Measurements from ENCODE around the gene DDX23. TPM values are rescaled to one million over a fixed set of nuclear protein-coding genes. Genes with fewer than 3 reads are reported as not detected.
"Not testable (repeated sequence)": the region's sequence is repeated elsewhere in the genome, so short reads cannot be mapped to it uniquely, and the experiment has no call there.

Gene DDX23
- total and polyA plus RNA-seq, 5 donors from 2014 or later: 30.5 to 96.3 (median 35.3) TPM

DNA sequence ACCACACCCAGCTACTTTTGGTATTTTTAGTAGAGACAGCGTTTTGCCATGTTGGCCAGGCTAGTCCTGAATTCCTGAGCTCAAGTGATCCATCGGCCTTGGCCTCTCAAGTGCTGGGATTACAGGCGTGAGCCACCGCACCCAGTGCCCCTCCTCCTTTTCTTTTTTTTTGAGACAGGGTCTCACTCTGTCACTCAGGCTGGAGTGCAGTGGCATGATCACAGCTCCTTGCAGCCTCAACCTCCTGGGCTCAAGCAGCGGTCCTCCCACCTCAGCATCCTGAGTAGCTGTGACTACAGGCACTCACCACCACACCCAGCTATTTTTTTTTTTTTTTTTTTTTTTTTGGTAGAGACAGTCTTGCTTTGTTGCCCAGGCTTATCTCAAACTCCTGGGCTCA lies 8.3 kb upstream of the DDX23 start:
- H3K36me3 ChIP-seq (ENCODE audit: control insufficient read depth, insufficient read depth, low read length); H3K27ac Mint-ChIP-seq; H3K4me1 ChIP-seq (ENCODE audit: control insufficient read depth, insufficient read depth, low read length, poor library complexity, severe bottlenecking); H3K9me3 ChIP-seq (ENCODE audit: control insufficient read depth in 2 of 2, low read length in 2 of 2); H3K27ac ChIP-seq (ENCODE audit: insufficient read depth, low read length, poor library complexity, severe bottlenecking); H3K4me3 ChIP-seq (ENCODE audit: low read depth, low read length); H3K9me3 Mint-ChIP-seq; H3K4me3 Mint-ChIP-seq; DNase-seq; ATAC-seq (ENCODE audit: low read depth in 2 of 2); H3K36me3 Mint-ChIP-seq: not testable (repeated sequence)
- H3K27me3 ChIP-seq (ENCODE audit: control insufficient read depth, insufficient read depth, low read length): peaks cover 10% of the 10 kb centered on the region
- H3K27me3 Mint-ChIP-seq: peaks cover 25% of the 10 kb centered on the region
- H3K4me1 Mint-ChIP-seq: peaks cover 0 to 20% (median 11%) of the 10 kb centered on the region in 4 donors

DNA sequence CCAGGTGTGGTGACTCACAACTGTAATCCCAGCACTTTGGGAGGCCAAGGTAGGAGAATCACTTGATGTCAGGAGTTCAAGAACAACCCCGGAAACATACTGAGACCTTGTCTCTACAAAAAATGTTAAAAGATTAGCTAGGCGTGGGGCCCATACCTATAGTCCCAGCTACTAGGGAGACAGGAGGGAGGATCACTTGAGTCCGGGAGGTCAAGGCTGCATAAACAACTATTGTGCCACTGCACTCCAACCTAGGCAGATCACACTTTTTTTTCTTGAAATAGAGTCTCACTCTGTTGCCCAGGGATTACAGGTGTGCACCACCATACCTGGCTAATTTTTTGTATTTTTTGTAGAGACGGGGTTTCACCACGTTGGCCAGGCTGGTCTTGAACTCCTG lies 7.6 kb upstream of the DDX23 start:
- Histone ChIP-seq H3K27ac (ENCODE audit: insufficient read depth, low read length, poor library complexity, severe bottlenecking) (no peak overlapping the region), H3K4me3 (ENCODE audit: low read depth, low read length) (no peak overlapping the region), H3K9me3 (ENCODE audit: control insufficient read depth in 2 of 2, low read length in 2 of 2) (no peaks in the 10 kb centered on the region), H3K4me1 (ENCODE audit: control insufficient read depth, insufficient read depth, low read length, poor library complexity, severe bottlenecking) (peaks cover under 1% of the 10 kb centered on the region), H3K36me3 (ENCODE audit: control insufficient read depth, insufficient read depth, low read length) (no peaks in the 10 kb centered on the region), H3K27me3 (ENCODE audit: control insufficient read depth, insufficient read depth, low read length) (peaks cover 10% of the 10 kb centered on the region)
- Mint-ChIP-seq H3K4me1 (peaks cover 0 to 14% (median 5%) of the 10 kb centered on the region in 4 donors), H3K9me3 (no peaks in the 10 kb centered on the region), H3K27me3 (peaks cover 21% of the 10 kb centered on the region), H3K27ac (no peak overlapping the region), H3K36me3 (no peaks in the 10 kb centered on the region), H3K4me3 (no peak overlapping the region)
- no peak for DNase-seq
- no peak for ATAC-seq (ENCODE audit: low read depth in 2 of 2)

DNA sequence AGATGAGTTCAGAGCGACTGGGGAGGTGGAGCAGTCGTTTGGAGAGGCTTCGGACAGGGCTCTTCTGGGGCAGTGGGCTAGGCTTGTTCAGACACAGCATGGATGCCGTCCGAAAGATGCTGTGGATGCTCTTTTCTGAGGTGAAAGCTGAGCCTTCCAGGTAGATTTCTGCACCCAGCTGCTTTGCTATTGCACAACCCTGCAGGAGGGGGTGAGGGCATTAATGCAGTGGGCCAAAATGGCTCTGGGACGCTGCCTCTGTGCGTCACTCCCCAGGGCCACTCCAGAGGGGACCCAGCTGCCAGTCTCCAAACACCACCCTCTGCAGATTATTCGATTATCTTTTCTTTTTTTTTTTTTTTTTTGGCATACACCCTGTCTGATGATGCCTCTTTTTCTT lies 6.1 kb upstream of the DDX23 start:
- H3K9me3 ChIP-seq (ENCODE audit: control insufficient read depth in 2 of 2, low read length in 2 of 2): no peaks in the 10 kb centered on the region
- Mint-ChIP-seq H3K36me3 (no peaks in the 10 kb centered on the region), H3K27ac (no peak overlapping the region), H3K27me3 (peaks cover 9% of the 10 kb centered on the region), H3K4me3 (no peak overlapping the region), H3K9me3 (no peaks in the 10 kb centered on the region), H3K4me1 (peaks cover 1 to 4% (median 3%) of the 10 kb centered on the region in 4 donors)
- ATAC-seq (ENCODE audit: low read depth in 2 of 2): no peak
- H3K27ac ChIP-seq (ENCODE audit: insufficient read depth, low read length, poor library complexity, severe bottlenecking): no peak overlapping the region
- no peak for DNase-seq
- peaks cover 2% of the 10 kb centered on the region for H3K27me3 ChIP-seq (ENCODE audit: control insufficient read depth, insufficient read depth, low read length)
- H3K36me3 ChIP-seq (ENCODE audit: control insufficient read depth, insufficient read depth, low read length): no peaks in the 10 kb centered on the region
- no peak overlapping the region for H3K4me3 ChIP-seq (ENCODE audit: low read depth, low read length)
- peaks cover under 1% of the 10 kb centered on the region for H3K4me1 ChIP-seq (ENCODE audit: control insufficient read depth, insufficient read depth, low read length, poor library complexity, severe bottlenecking)

DNA sequence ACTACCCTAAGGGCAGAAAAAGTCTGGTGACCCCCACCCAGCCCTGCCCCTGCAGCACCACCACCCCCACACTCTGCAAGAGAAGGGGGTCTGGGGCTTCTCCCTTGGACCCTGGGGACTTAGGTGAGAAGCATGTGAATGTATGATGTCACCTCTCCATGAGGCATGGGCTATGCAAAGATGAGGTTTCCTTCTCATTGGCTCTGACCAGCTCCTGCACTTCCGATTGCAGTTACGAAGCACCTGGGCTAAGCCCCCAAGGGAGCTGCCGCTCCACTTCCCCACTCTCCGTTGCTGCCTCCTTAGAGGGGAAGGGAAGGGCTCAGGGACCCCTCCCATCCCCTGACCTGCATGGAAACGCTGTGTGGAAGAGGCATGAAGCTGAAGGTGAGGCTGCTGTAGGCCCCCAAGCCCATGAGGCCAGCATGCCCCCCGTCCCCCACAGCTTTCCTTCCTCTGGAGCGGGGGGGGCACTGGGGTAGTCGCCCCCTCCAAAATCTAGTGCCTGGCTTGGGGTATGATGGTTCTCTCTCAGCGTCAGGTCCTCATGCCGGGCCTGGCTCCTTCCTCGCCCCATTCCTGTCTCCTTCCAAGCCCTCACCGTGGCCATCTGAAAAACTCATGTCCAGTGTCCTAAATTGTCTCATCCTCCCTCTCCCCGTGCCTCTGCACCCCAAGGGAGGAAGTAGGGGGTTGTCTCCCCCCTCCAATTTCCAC lies 5.5 kb upstream of the DDX23 start:
- Histone ChIP-seq H3K27me3 (ENCODE audit: control insufficient read depth, insufficient read depth, low read length) (no peaks in the 10 kb centered on the region), H3K4me3 (ENCODE audit: low read depth, low read length) (no peak overlapping the region), H3K9me3 (ENCODE audit: control insufficient read depth in 2 of 2, low read length in 2 of 2) (no peaks in the 10 kb centered on the region), H3K36me3 (ENCODE audit: control insufficient read depth, insufficient read depth, low read length) (no peaks in the 10 kb centered on the region), H3K27ac (ENCODE audit: insufficient read depth, low read length, poor library complexity, severe bottlenecking) (no peak overlapping the region), H3K4me1 (ENCODE audit: control insufficient read depth, insufficient read depth, low read length, poor library complexity, severe bottlenecking) (peaks cover 6% of the 10 kb centered on the region)
- H3K27me3 Mint-ChIP-seq: peaks cover 5% of the 10 kb centered on the region
- no peak overlapping the region for H3K27ac Mint-ChIP-seq
- H3K9me3 Mint-ChIP-seq: no peaks in the 10 kb centered on the region
- H3K36me3 Mint-ChIP-seq: no peaks in the 10 kb centered on the region
- H3K4me1 Mint-ChIP-seq: peaks cover 4 to 10% (median 6%) of the 10 kb centered on the region in 4 donors
- no peak overlapping the region for H3K4me3 Mint-ChIP-seq
- no peak for DNase-seq
- no peak for ATAC-seq (ENCODE audit: low read depth in 2 of 2)

DNA sequence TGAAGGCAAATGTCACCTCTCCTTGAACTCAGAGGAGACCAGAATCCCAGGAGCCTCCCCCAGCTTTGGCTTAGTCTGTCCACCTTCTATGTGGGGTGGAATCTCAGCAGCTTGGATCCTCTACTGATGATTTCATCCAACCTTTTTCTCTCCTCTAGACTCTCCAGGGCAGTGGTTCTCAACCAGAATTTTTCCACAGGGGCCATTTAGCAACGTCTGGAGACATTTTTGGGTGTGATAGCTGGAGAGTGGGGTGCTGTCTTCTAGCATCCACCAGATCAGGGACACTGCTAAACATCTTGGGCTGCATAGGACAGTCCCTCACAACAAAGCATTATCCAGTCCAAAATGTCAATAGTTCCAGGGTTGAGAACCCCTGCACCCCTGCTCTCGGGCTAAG lies 4.4 kb upstream of the DDX23 start:
- no peaks in the 10 kb centered on the region for H3K36me3 ChIP-seq (ENCODE audit: control insufficient read depth, insufficient read depth, low read length)
- no peaks in the 10 kb centered on the region for H3K27me3 ChIP-seq (ENCODE audit: control insufficient read depth, insufficient read depth, low read length)
- Mint-ChIP-seq H3K36me3 (no peaks in the 10 kb centered on the region), H3K4me3 (no peak overlapping the region), H3K4me1 (peaks cover 4 to 16% (median 12%) of the 10 kb centered on the region in 4 donors), H3K9me3 (no peaks in the 10 kb centered on the region), H3K27ac (no peak overlapping the region), H3K27me3 (no peaks in the 10 kb centered on the region)
- H3K27ac ChIP-seq (ENCODE audit: insufficient read depth, low read length, poor library complexity, severe bottlenecking): no peak overlapping the region
- H3K4me1 ChIP-seq (ENCODE audit: control insufficient read depth, insufficient read depth, low read length, poor library complexity, severe bottlenecking): peaks cover 9% of the 10 kb centered on the region
- ATAC-seq (ENCODE audit: low read depth in 2 of 2) (no peak), DNase-seq (no peak)
- H3K9me3 ChIP-seq (ENCODE audit: control insufficient read depth in 2 of 2, low read length in 2 of 2): no peaks in the 10 kb centered on the region
- no peak overlapping the region for H3K4me3 ChIP-seq (ENCODE audit: low read depth, low read length)

DNA sequence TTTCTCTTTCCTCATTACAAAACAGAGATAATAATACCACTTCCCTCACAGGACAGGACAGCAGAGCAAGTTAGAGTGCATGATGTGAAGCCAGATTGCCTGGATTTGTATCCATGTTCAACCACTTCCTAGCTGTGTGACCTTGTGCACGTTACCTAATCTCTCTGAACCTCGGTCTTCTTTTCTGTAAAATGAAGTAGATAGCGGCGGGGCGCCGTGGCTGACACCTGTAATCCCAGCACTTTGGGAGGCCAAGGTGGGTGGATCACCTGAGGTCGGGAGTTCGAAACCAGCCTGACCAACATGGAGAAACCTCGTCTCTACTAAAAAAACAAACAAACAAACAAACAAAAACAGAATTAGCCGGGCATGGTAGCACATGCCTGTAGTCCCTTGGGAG lies 3.0 kb upstream of the DDX23 start:
- peaks cover 15 to 31% (median 26%) of the 10 kb centered on the region in 4 donors for H3K4me1 Mint-ChIP-seq
- H3K36me3 Mint-ChIP-seq; H3K36me3 ChIP-seq (ENCODE audit: control insufficient read depth, insufficient read depth, low read length); H3K27ac ChIP-seq (ENCODE audit: insufficient read depth, low read length, poor library complexity, severe bottlenecking); H3K4me3 ChIP-seq (ENCODE audit: low read depth, low read length); H3K9me3 Mint-ChIP-seq; ATAC-seq (ENCODE audit: low read depth in 2 of 2); DNase-seq; H3K27me3 Mint-ChIP-seq; H3K9me3 ChIP-seq (ENCODE audit: control insufficient read depth in 2 of 2, low read length in 2 of 2); H3K27ac Mint-ChIP-seq; H3K27me3 ChIP-seq (ENCODE audit: control insufficient read depth, insufficient read depth, low read length); H3K4me3 Mint-ChIP-seq: not testable (repeated sequence)
- peaks cover 23% of the 10 kb centered on the region for H3K4me1 ChIP-seq (ENCODE audit: control insufficient read depth, insufficient read depth, low read length, poor library complexity, severe bottlenecking)

DNA sequence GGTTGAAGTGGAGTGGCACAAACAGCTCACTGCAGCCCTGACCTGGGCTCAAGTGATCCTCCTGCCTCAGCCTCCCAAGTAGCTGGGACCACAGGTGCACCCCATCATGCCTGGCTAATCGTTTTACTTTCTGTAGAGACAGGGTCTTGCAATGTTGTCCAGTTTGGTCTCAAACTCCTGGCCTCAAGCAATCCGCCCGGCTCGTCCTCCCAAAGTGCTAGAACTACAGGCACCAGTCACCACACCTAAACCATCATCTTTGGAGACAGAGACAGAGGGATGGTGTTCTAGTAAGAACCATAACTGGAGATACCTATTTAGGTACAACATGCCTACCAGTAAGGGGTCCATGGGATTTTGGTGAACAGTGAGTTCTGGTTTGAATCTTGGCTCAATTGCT lies 2.5 kb upstream of the DDX23 start:
- ATAC-seq (ENCODE audit: low read depth in 2 of 2) (no peak), DNase-seq (no peak)
- Mint-ChIP-seq H3K27me3 (no peaks in the 10 kb centered on the region), H3K4me1 (peaks cover 19 to 35% (median 30%) of the 10 kb centered on the region in 4 donors), H3K4me3 (no peak overlapping the region), H3K9me3 (no peaks in the 10 kb centered on the region), H3K27ac (no peak overlapping the region), H3K36me3 (peaks cover 5% of the 10 kb centered on the region)
- Histone ChIP-seq H3K9me3 (ENCODE audit: control insufficient read depth in 2 of 2, low read length in 2 of 2) (no peaks in the 10 kb centered on the region), H3K4me1 (ENCODE audit: control insufficient read depth, insufficient read depth, low read length, poor library complexity, severe bottlenecking) (peaks cover 23% of the 10 kb centered on the region), H3K27ac (ENCODE audit: insufficient read depth, low read length, poor library complexity, severe bottlenecking) (no peak overlapping the region), H3K4me3 (ENCODE audit: low read depth, low read length) (no peak overlapping the region), H3K27me3 (ENCODE audit: control insufficient read depth, insufficient read depth, low read length) (no peaks in the 10 kb centered on the region), H3K36me3 (ENCODE audit: control insufficient read depth, insufficient read depth, low read length) (peaks cover 6% of the 10 kb centered on the region)
